IPS-18c (cell line): ENCODE results near the gene PLOD2.

Experiments
- H3K4me3 ChIP-seq: 2 replicates; pipeline ENCODE4 v1.7.0; 2013; ENCODE audit warnings: low read depth, mild to moderate bottlenecking, low read length, moderate library complexity; ENCODE audit not compliant: insufficient read depth
- H3K9me3 ChIP-seq: one replicate; pipeline ENCODE4 v1.6.1; 2013; ENCODE audit warnings: mild to moderate bottlenecking, low read length, moderate library complexity; ENCODE audit not compliant: control insufficient read depth, insufficient read depth

Gene PLOD2

DNA sequence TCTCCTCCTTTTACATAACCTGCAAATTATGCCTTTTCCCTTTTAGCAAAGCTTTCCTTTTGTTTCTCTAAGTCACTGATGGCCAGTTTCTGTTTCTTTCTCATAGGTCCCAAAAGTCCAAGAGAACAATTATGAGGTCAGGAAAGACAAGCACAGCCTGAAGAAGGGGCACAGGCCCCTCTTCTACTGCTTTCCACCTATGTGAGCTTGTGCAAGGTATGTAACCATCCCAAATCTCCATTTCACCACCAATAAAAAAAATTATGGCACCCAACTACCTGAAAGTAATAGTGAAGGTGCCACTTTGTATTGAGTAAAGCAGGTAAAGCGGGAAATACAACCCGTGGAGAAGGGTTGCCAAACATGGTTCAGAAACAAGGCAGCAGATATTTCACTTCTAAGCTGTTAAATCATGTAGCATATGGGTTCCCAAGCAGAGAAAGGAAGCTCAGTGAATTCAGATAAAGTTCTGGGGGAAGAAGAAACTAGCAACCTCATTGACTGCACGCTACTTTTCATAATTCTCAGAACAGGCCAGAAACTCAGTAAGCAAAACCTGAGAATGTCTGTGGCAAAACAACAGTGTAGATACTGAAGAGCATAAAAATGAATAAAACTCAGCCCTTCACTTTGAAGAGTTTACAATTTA is 4.2 kb downstream of the PLOD2 start:
- peaks cover 2% of the 10 kb centered on the region for H3K9me3 ChIP-seq
- H3K4me3 ChIP-seq, result no peak overlapping the region

DNA sequence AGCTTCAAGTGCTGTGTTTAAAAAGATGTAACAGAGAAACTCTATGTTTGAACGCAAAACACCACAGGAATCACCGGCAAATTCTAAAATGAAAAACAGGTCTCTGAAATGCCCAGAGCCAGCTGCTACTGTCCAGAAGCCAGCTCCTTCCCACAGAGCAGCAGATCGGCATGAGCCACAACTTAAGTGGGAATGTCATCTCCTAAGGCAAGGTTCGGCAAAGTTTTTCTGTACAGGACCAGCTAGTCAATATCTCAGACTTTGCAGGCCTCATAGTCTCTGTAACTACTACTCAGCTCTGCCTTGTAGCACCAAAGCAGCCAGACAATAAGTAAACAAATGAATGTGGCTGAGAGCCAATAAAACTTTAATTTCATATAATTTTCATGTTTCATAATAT is 4.9 kb downstream of the PLOD2 start:
- H3K9me3 ChIP-seq, result peaks cover 2% of the 10 kb centered on the region
- no peak overlapping the region for H3K4me3 ChIP-seq

DNA sequence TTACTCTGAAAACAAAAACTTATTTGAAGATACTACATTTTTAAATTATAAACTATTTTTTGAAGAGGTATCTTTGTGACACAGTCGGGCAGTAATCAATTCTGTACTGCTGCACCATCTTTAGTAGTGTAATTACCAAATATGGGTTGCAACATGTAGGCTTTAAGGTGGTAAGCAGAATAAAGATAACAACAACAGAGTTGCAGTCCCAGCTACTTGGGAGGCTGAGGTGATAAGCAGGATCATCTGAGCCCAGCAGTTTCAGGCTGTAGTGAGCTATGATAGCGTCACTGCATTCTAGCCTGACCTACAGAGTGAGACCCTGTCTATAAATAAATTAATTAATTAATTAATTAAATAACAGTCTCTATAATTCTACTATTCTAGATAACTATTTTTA is 6.0 kb downstream of the PLOD2 start:
- Histone ChIP-seq H3K4me3 (no peak overlapping the region), H3K9me3 (no peaks in the 10 kb centered on the region)

DNA sequence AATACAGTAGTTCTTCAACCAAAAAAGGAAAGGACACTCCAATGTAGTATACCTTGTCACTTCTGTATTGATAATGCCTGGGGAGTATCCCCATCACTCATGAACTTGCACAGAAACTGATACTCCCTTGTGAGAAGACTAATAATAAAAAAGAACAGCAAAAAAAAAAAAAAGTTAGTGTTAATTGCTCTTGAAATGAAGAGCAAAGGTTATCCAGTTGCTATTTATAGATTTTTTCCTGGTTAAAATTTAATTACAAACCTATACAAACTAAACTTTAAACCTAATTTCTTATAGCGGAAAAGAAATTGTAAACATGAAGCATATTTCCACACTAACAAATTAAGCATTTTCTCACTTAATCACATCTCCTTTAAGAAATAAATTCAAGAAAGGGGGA is 6.7 kb downstream of the PLOD2 start:
- no peak overlapping the region for H3K4me3 ChIP-seq
- H3K9me3 ChIP-seq, result no peaks in the 10 kb centered on the region

DNA sequence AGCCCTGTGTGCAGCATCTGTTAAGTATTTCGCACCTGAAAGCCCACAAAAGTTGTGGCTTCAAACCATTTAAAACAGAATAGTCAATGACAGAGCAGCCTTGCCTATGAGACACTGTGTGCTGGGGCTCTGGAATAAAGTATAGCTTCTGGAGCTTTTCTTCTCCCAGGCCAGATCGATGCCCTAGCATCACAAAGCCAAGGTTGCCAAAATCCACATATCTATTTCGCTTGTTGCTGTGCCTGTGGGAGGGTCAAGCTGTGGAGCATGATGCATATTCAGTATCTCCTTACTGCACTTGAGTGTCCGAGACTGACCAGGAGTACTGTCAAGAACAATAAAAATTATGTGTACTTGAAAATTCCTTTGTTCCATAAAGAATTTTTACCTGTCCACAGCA is 7.6 kb downstream of the PLOD2 start:
- no peaks in the 10 kb centered on the region for H3K9me3 ChIP-seq
- H3K4me3 ChIP-seq, result no peak overlapping the region

DNA sequence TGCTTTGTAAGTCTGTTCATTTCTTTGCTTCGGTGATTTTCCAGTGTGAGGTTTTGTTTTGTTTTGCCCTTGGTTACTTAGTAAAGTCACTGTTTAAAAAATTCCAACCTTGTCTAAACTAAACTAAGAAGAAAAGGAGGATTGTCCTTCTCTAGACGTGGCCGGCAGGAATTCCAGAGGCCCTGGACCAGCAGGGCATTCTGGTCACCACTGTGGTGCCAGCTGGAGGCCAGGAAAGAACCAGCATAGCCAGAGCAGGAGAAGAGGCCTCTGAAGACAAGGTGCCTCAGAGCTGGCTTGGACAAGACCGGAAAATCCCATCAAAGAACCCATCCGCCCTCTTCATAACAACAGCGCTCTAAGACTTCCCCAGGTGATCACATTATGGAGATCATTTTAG is 8.2 kb downstream of the PLOD2 start:
- Histone ChIP-seq H3K9me3 (no peaks in the 10 kb centered on the region), H3K4me3 (no peak overlapping the region)

DNA sequence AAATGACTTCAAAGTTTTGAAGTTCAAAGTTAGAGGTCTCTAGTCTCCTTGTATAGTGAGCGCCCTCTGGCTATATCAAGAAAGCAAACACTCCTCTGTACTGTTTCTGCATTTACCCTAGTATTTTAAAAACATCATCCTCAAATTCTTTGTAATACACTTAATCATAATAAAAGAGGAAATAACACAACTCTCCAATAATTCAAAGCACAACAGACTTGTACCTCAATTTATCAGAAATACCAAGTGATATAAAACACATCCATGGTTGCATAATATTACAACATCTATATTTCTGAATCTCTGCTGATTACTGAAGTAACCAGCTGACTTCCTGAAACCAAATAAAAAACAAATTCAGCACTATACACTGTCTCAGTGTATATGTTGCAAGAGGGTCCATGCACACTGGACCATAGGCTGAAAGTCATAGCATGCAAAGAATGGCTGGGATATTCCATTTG is 12.5 kb downstream of the PLOD2 start:
- H3K4me3 ChIP-seq, result no peak overlapping the region
- no peaks in the 10 kb centered on the region for H3K9me3 ChIP-seq

DNA sequence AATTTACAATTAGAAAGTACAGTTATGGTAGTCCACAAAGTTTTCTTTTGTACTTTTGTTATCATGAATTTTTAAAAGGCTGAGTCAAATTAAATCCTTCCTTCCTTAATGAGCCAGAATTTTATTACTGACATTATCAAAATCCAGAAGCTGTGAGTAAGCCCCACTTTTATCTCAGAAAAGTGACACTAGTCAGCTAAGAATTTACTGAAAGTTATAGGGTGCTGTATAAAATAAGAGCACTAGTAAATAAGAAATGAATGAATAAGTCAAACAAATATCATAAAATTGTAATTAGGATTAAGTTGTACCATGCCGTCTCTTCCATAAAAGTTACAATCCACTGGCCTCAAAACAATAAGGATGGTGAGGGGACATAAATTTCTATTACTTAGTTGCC is 15.3 kb downstream of the PLOD2 start:
- Histone ChIP-seq H3K9me3 (no peaks in the 10 kb centered on the region), H3K4me3 (no peak overlapping the region)

DNA sequence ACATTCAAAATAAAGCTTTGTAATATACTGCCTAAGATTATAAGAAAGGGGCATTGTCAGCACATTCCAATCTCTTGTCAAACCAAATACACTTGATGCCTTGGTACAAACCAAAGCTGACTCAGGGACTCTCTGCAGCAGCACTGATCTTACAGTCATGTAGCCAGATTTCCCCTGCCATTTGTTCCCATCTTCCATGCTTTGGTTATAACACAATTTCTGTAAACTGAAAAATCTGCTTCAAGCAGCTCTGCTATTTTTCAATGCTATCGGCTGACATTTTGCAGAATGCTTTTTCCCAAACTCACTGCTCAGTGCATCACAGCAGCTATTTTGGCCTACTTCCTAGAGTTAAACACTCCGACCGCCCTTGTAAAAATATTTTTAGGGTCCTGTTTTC is 18.2 kb downstream of the PLOD2 start:
- Histone ChIP-seq H3K4me3 (no peak overlapping the region), H3K9me3 (no peaks in the 10 kb centered on the region)

DNA sequence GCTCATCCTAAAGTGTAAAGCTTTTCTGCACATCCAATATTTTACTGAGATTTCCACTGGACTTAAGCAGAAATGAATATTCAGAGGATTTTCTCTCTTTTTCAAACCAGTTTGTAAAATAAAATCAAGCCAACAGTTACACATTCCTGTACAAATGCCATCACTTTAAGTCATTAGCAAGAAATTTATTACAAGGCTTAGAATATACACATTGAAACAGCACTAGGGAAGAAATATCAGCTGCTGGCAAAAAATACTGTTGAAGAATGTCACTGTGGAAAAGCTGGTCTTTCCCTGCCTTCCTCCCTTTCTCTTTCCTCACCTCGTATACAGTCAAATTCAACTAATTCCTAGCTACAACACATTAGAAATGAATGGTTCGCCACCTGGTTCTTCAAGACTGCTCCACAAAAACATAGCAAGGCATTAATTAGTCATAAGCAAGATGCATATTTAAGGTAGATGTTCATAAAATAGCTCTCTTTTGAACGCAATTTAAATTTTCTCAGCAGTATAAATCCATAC is 21.3 kb downstream of the PLOD2 start:
- no peak overlapping the region for H3K4me3 ChIP-seq
- H3K9me3 ChIP-seq, result no peaks in the 10 kb centered on the region

DNA sequence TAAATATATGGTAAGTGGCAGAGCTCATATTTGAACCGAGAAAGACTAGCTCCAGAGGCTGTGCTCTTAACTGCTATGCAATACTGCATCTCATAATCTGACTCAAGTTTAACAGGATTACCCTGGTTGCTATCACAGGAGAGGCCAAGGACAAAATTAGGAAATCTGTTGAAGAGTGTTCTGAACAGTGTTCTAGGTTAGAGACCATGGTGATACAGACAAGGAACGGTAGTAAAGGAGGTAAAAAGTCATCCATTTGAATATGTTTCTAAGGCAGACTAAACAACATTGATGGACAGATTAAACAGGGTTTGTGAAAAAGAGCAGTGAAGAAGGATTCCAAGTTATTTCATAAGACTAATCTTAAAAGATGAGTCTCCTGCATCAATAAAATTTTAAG is 22.1 kb downstream of the PLOD2 start:
- no peaks in the 10 kb centered on the region for H3K9me3 ChIP-seq
- H3K4me3 ChIP-seq, result no peak overlapping the region

DNA sequence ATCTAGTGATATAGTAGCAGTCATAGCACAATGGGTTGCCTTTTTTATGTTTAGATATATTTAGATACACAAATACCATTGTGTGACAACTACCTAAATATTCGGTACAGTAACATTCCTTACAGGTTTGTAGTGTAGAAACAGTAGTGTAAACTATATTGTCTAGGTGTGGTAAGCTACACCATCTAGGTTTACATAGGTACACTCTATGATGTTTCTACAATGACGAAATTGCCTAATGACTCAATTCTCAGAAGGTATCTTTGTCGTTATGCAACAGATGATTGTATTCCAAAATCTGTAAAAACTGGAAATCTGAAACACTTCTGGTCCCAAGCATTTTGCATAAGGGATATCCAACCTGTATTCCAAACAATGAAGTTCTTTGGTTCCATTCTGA is 24.3 kb downstream of the PLOD2 start:
- Histone ChIP-seq H3K9me3 (no peaks in the 10 kb centered on the region), H3K4me3 (no peak overlapping the region)

DNA sequence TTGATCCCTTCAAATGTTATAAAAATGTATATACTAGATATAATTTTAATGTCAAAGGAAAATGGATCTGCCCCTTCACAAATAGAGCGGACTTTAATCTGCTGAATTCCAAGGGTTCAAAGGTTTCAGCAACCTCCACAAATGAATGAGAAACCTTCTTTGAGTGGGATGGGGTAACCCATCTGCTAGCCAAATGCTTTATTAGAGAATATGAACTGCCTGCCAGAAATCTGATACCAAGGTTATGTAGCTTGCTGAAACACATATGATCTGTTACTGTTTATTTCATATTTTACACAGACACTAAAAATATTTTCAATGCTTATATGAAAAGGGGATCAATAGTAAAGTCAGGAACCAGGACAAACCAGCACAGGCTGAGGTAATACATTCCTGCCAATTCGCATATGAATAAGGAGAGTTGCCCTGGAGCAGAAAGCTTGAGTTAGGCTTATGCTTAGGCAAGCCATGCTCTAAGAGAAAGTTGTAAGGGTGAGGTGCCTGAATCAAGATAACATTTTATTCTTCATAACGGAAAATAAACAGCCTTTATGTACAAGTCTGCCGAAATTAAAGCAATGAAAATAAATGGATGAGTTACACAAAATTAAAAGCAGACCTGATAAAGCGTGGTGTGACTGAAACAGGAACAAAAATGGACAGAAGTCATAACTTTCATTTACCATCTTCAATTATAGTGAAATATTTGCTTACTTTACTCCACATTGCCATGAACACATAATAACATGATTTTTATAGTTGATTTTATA is 26.5 kb downstream of the PLOD2 start:
- Histone ChIP-seq H3K9me3 (no peaks in the 10 kb centered on the region), H3K4me3 (no peak overlapping the region)

DNA sequence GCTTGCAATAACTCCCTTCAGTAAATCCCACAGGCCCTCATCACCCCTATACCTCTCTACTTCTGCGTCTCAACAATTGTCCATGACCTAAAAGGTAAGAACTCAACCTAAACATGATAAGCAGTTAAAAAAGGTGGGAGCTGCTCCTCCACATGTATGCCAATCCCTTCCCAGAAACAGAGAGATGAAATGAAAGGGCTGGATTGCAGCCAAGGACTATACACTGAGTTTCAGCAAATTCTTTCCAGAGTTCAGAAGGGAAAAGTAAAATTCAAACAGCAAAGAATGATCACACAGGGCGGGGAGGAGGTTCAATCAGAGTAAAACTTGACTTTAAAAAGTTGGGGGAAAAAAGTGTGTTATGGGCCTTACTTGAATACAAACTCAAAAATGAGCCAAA is 27.5 kb downstream of the PLOD2 start:
- no peak overlapping the region for H3K4me3 ChIP-seq

DNA sequence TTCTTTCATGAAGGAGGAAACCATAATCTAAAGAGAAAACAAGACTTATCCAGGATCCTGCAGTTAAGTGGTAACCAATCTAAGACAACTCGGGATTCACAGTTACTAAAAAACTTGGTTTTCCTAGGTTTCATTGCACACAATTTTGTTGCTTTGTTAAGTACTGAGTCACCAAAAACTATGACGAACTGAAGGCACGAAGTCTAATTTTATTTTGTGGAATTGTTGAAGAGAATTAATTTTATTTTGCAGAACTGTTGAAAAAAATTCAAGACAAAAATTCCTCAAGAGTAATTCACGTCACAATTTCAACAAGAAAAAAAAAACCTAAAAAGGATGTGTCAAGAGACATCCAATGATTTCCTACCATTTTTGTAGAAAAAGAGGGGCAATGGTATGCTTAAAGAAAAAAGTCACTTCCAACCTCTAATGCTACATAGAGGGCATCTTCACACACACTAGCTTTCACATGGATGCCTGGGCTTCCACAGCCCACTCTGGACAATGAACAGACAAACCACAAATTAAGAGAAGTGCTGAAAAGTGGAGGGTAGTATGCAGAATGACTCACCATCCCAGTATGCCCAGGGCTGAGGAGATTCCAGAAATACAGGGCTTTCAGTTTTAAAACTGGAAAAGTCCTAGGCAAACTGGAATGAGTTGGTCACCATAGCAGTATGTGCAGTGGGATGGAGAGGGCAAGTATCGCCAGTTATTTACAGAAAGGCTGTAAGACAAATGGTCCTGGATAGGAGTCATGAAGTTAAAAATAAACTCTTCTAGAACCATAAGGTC is 29.2 kb downstream of the PLOD2 start:
- H3K4me3 ChIP-seq, result no peak overlapping the region
- no peaks in the 10 kb centered on the region for H3K9me3 ChIP-seq

More for the DNA sequence above, 27.5 kb downstream of the PLOD2 start:
- no peaks in the 10 kb centered on the region for H3K9me3 ChIP-seq

DNA sequence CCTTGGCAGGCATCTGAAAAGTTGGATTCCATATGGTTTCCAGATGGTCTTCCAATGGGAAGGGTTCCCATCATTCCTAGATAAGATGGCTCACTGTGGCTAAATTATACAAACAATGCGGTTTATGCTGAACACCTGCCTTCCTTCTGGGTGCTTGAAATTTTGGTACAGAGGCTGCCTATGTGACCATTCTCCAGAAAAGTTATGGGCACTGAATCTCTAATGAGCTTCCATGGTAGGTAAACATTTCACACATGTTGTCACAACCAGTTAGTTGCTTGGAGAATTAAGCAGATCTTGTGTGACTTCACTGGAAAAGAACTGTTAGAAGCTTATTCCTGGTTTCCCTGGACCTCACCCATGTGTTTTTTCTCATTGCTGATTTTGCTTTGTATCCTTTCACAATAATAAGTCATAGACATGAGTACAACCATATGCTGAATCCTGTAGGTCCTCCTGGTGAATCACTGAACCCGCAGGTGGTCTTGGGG is 30.1 kb downstream of the PLOD2 start:
- no peaks in the 10 kb centered on the region for H3K9me3 ChIP-seq
- no peak overlapping the region for H3K4me3 ChIP-seq

DNA sequence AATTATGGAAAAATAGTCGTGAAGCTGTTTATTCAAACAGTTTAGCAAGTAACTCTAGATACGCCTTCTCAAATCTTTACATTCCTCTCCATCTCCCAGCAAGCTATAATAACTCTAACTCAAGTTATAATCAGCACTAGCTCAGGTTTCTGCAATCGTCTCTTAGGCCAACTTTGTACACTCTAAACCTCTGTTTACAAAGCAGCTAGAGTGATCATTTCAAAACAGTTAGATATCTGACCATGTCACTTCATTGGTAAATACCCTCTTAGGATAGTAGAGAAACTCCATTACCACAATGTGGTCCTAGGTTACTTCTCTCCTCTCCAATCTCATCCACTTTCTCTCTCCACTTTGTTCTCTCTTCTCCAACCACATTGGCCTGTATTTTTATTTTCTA is 31.2 kb downstream of the PLOD2 start:
- Histone ChIP-seq H3K9me3 (no peaks in the 10 kb centered on the region), H3K4me3 (no peak overlapping the region)

DNA sequence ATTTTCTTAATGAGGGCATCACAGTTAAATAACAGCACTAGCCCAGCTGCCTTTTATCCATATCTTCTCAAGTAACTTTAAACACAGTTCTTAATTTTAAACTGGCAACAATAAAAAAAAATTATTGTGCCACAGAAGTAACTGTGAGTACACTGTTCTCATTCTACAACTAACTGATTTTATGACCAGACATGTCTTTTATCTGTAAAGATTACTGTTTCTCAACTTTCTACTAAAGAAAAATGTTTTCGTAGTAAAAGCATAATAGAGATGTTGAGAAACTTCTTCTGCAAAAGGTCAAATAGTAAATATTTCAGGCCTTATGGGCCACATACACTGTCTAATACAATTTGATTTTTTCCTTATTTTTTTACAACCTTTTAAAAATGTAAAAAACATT is 32.0 kb downstream of the PLOD2 start:
- Histone ChIP-seq H3K4me3 (no peak overlapping the region), H3K9me3 (no peaks in the 10 kb centered on the region)
